ENCODE results near the gene CPA1.

DNA sequence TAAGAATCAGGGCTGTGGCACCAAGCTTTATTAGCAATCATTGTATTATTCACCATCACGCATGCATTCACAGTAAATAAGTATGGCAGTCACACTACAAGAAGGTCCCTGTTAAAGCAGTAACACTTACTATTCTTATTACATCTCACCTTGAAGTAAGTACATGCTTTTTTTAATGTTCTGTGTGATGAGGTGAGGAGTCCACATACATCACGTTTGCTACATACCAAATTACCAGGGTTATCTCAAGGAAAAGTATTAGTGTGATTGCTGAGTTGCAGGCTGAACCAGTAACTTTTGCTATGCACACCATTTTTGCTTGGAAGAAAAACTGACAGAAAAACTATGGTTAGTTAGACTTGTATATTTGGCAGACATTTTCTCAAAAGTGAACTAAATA, 24.7 kb downstream of the CPA1 start:
- no peak for TF ChIP-seq NONO (IDR thresholded peaks at IDR 0.05; ENCODE audit: low read depth in 2 of 2, low read length in 1 of 2)
- no peak for TF ChIP-seq POLR2AphosphoS5 (IDR thresholded peaks at IDR 0.05; ENCODE audit: control insufficient read depth, insufficient read depth, low read depth, low read length)
- TF ChIP-seq, protein P1, sequence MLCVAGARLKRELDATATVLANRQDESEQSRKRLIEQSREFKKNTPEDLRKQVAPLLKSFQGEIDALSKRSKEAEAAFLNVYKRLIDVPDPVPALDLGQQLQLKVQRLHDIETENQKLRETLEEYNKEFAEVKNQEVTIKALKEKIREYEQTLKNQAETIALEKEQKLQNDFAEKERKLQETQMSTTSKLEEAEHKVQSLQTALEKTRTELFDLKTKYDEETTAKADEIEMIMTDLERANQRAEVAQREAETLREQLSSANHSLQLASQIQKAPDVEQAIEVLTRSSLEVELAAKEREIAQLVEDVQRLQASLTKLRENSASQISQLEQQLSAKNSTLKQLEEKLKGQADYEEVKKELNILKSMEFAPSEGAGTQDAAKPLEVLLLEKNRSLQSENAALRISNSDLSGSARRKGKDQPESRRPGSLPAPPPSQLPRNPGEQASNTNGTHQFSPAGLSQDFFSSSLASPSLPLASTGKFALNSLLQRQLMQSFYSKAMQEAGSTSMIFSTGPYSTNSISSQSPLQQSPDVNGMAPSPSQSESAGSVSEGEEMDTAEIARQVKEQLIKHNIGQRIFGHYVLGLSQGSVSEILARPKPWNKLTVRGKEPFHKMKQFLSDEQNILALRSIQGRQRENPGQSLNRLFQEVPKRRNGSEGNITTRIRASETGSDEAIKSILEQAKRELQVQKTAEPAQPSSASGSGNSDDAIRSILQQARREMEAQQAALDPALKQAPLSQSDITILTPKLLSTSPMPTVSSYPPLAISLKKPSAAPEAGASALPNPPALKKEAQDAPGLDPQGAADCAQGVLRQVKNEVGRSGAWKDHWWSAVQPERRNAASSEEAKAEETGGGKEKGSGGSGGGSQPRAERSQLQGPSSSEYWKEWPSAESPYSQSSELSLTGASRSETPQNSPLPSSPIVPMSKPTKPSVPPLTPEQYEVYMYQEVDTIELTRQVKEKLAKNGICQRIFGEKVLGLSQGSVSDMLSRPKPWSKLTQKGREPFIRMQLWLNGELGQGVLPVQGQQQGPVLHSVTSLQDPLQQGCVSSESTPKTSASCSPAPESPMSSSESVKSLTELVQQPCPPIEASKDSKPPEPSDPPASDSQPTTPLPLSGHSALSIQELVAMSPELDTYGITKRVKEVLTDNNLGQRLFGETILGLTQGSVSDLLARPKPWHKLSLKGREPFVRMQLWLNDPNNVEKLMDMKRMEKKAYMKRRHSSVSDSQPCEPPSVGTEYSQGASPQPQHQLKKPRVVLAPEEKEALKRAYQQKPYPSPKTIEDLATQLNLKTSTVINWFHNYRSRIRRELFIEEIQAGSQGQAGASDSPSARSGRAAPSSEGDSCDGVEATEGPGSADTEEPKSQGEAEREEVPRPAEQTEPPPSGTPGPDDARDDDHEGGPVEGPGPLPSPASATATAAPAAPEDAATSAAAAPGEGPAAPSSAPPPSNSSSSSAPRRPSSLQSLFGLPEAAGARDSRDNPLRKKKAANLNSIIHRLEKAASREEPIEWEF (CRISPR knock-in tag; IDR thresholded peaks at IDR 0.05) = no peak

Measured in K562 (cell line).